Measurements from ENCODE around the gene NOL4L.
A peak's percentile ranks its signal among the peaks of the same experiment; 100 is the strongest.

The NOL4L gene

DNA sequence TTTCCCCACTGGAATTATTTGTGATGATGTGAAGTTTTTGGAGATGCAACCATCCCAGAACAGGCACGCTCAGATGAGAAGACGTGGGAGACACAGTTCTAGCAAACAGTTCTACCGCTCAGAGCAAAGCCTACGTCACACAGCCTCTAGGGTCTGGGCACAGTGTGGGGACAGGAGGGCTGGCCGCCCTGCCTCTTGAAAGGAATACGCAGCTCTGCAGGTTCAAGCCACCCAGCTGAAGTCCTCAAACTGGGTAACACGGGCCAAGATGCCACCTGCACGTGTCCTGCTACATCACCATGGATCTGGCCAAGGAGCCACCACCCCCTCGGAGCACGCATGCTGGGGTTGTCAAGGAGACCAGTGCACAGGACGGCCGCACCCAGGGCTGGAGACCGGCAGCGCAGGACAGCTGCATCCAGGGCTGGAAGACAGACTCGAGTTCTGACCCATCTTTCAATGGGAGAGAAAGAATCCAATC, 75.0 kb downstream of the NOL4L start:
- Mint-ChIP-seq H3K27ac (peak overlapping the region; percentile 84 to 96), H3K4me3 (peak overlapping the region; percentile 55 to 79), H3K9me3 (no peaks in the 10 kb centered on the region), H3K27me3 (no peaks in the 10 kb centered on the region), H3K36me3 (ENCODE audit: insufficient read depth) (peaks cover 18% of the 10 kb centered on the region), H3K4me1 (ENCODE audit: low read depth in 2 of 2) (peaks cover 36 to 60% of the 10 kb centered on the region in 2 donors)
- no peak for DNase-seq
- ATAC-seq (replicated peaks): peak; percentile 11

DNA sequence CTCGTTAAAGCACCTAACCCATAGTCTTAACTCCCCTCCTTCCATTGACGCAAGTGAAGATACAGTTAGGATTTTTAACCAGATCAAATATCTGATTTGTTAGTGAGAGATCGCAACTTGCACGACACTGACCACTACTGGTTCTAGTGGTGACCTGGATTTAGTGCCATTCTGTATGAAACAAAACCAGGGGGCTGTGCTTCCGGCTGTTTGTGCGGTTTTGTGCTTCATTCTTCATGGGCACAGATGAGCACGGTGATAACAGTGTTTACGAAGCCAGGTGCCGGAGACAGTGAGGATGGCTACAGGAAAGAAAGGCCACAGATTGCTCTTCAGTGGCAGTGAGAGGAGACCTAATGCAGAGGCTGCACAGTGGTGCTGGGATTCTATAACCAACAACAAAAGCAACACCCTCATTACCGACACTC, 75.5 kb downstream of the NOL4L start:
- H3K4me1 Mint-ChIP-seq (ENCODE audit: low read depth in 2 of 2): peaks cover 31 to 55% of the 10 kb centered on the region in 2 donors
- peak overlapping the region; percentile 55 to 79 for H3K4me3 Mint-ChIP-seq
- no peaks in the 10 kb centered on the region for H3K27me3 Mint-ChIP-seq
- peak; percentile 88 for ATAC-seq (replicated peaks)
- peak; percentile 28 to 66 (median 66) for DNase-seq
- peaks cover 14% of the 10 kb centered on the region for H3K36me3 Mint-ChIP-seq (ENCODE audit: insufficient read depth)
- no peaks in the 10 kb centered on the region for H3K9me3 Mint-ChIP-seq
- peak overlapping the region; percentile 84 to 96 for H3K27ac Mint-ChIP-seq

DNA sequence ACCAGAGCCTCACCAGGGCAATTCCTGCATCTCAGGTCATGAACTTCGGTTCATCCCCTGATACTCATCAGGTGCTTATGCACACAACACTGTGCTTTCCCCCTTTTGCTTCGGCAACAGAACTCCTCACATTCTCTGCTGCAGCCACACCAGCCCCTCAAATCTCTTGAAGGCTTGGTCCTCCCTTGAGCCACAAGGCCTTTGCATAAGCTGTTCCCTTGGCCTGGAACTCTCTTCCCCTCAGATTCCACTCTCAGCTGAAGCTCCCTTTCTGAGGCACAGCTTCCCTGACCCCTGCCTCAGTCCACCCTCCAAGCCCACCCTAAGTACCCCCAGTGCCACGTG, 76.4 kb downstream of the NOL4L start:
- Mint-ChIP-seq H3K27me3 (no peaks in the 10 kb centered on the region), H3K4me1 (ENCODE audit: low read depth in 2 of 2) (peaks cover 29 to 50% of the 10 kb centered on the region in 2 donors), H3K4me3 (peak overlapping the region; percentile 55 to 79), H3K36me3 (ENCODE audit: insufficient read depth) (peaks cover 18% of the 10 kb centered on the region), H3K27ac (peak overlapping the region; percentile 84 to 96), H3K9me3 (no peaks in the 10 kb centered on the region)
- DNase-seq (no peak), ATAC-seq (replicated peaks) (no peak)

DNA sequence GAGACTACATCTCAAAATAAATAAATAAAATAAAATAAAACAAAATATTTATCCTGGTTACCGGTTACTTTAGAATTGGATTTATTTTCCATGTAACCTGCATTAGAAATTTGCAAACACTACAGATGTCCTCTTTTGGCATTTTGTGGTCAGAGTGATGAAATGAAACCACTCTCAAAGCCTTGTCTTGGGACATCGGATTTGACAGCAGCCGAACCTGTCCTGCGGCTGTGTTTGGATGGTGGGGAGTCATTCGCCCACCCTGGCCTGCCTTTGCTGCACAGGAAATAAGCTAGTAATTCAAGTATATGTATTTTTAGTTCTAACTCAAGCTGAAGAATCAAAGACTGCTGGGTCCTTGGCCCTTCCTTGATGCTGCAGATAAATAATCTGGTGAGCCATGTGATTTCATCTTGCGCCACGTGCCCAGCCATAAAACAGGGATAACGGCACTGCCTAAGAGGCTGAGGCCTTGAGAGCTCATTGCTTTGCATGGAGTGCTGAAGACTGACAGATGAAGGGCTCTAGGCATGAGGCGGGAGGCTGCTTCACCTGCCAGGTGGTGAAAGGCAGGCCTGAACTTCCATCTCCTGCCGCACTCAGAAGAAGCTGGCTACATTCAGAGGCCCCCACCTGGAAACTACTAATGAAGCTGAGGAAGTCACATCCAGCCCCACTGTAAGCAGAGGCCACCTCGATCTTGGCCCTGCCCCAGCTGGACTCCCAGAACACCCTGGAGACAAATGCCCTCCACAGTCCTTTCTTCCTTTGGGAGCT, 76.9 kb downstream of the NOL4L start:
- no peaks in the 10 kb centered on the region for H3K9me3 Mint-ChIP-seq
- peak overlapping the region; percentile 84 to 96 for H3K27ac Mint-ChIP-seq
- peak overlapping the region in 1 of 2 donors; percentile 79 for H3K4me3 Mint-ChIP-seq
- peaks cover 15% of the 10 kb centered on the region for H3K36me3 Mint-ChIP-seq (ENCODE audit: insufficient read depth)
- DNase-seq (no peak), ATAC-seq (replicated peaks) (no peak)
- H3K27me3 Mint-ChIP-seq: no peaks in the 10 kb centered on the region
- H3K4me1 Mint-ChIP-seq (ENCODE audit: low read depth in 2 of 2): peaks cover 25 to 46% of the 10 kb centered on the region in 2 donors

DNA sequence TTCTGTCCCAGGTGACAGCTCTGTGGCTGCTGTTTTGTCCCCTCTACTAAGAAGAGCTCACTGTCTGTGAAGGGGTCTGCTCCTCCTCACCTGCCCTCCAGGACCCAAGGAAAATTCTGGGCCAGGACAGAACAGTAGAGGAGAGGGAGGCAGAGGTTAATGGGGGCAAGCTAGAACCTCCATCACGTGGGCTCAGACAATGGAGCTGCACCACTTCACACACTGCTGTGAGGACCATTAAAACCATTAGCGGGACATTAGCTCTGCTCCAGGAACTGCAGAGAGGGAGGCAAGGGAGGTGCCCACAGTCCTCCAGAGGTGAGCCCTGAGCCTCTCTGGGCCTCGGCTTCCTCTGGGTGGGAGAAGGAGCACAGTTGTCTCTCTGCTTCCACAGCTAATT, 78.4 kb downstream of the NOL4L start:
- H3K9me3 Mint-ChIP-seq: no peaks in the 10 kb centered on the region
- H3K27ac Mint-ChIP-seq: peak overlapping the region; percentile 55 to 77
- no peak overlapping the region for H3K4me3 Mint-ChIP-seq
- ATAC-seq (replicated peaks) (no peak), DNase-seq (no peak)
- no peaks in the 10 kb centered on the region for H3K27me3 Mint-ChIP-seq
- peaks cover 21% of the 10 kb centered on the region for H3K36me3 Mint-ChIP-seq (ENCODE audit: insufficient read depth)
- H3K4me1 Mint-ChIP-seq (ENCODE audit: low read depth in 2 of 2): peaks cover 18 to 34% of the 10 kb centered on the region in 2 donors

DNA sequence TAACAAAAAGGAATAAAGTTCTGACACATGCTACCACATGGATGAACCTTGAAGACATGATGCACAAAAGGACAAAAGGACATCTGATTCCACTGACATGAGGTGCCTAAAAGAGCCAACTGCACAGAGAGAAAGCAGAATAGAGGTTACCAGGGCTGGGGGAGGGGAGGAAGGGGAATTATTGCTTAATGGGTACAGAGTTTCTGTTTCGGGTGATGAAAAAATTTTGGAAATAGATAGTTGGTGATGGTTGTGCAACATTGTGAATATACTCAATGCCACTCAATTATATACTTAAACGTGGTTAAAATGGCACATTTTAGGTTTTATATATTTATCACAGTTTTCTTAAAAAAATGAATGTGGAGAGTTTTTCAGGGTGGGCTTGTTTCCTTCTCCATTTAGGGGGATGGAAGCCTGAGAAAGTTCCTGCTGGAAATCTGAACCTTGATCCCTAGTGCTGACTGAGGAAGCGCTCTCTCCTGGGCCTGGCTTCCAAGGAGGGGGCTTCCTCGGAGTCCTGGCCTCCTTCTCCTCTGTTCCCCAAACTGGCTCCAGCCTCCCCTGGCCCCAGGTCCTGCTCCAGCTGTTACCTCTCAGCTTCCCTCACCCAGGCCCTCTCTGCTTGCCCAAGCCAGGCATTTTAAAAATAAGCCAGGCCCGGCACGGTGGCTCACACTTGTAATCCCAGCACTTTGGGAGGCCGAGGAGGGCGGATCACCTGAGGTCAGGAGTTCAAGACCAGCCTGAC, 79.2 kb downstream of the NOL4L start:
- peaks cover 24 to 30% of the 10 kb centered on the region in 2 donors for H3K4me1 Mint-ChIP-seq (ENCODE audit: low read depth in 2 of 2)
- no peak for DNase-seq
- no peaks in the 10 kb centered on the region for H3K9me3 Mint-ChIP-seq
- no peak overlapping the region for H3K4me3 Mint-ChIP-seq
- H3K27ac Mint-ChIP-seq: peak overlapping the region; percentile 52 to 81
- ATAC-seq (replicated peaks): no peak
- H3K27me3 Mint-ChIP-seq: no peaks in the 10 kb centered on the region
- H3K36me3 Mint-ChIP-seq (ENCODE audit: insufficient read depth): peaks cover 21% of the 10 kb centered on the region

DNA sequence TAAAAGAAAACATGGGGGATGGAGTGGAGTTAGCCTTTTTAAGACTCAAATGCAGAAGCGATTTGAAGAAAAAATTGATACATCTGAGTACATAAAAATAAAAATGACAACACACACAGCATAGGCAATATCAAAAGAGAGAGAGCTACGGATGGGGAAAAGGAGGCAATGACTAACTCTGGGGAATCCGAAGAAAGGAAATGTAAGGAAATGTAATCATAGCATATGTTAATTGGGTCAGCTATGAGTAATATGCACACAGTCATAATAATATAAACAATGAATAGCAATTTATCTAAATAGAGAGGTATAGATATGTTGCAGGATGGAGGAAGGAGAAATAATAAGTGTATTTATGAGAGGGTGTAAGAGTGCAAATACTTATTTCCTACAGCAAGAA, 83.4 kb downstream of the NOL4L start:
- peaks cover 9 to 15% of the 10 kb centered on the region in 2 donors for H3K4me1 Mint-ChIP-seq (ENCODE audit: low read depth in 2 of 2)
- H3K27ac Mint-ChIP-seq: no peak overlapping the region
- H3K27me3 Mint-ChIP-seq: no peaks in the 10 kb centered on the region
- peaks cover 25% of the 10 kb centered on the region for H3K36me3 Mint-ChIP-seq (ENCODE audit: insufficient read depth)
- ATAC-seq (replicated peaks) (no peak), DNase-seq (no peak)
- H3K4me3 Mint-ChIP-seq: no peak overlapping the region
- H3K9me3 Mint-ChIP-seq: no peaks in the 10 kb centered on the region

DNA sequence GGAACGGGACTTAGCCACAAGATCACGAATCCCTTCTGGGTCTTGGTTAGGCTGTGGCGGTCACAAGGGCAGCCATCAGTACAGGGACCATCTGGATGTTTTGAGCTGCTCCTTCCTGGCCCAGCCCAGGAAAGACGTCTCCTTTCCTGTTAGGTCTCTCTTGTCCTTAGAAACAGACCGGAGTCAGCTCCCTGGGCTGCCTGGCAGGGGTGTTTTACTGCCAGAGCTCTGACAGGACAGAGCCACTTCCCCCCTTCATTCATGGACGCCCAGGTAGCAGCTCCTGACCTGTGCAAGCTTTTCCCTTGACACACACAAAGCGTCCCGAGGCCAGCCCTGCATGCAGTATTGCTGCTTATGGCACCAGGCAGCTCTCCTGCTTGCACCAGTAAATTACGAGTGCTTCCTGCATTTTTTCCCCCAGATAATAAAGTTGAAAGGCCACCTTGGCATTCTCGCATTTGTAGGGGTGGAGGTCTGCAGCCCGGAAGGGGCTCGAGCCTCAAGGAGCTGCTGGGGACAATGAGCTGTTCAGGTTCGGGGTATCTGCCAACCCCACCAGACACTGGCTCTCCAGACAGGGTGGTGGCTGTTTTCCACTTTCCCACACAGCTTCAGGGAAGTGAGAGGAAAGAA, 87.4 kb downstream of the NOL4L start:
- H3K27ac Mint-ChIP-seq: peak overlapping the region in 1 of 2 donors; percentile 51

DNA sequence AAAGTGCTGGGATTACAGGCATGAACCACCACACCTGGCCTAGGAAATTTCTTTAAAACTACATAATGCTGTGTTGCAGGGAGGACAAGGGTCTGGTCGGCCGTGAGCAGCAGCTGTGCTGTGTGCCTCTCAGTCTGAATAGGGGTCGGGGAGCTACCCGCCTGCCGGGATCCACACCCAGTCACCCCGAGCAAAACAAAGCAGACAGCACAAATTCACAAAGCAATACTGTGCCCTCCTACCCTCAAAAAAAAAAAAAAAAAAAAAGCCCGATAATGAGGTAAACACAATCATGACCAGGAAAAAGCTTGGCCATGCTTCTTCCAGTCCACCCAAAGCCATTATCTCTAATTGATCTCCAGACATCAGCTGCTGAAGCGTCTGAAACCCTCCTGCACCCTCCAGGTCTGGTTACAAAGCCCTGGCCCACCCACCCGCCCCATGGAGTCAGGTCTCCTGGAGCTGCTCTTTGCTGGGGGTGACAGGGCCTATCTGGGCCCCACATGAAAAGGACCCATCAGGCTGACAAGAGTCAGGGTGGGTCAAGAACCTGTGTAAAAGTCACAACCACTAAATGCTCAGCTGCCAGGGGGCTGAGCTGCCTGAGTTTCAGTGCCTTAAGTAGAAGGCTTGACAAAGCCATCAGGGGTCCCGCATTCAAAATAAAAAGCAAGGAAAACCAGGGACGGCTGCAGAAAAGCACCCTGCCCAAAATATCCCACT, 88.2 kb downstream of the NOL4L start:
- no peaks in the 10 kb centered on the region for H3K27me3 Mint-ChIP-seq
- H3K4me1 Mint-ChIP-seq (ENCODE audit: low read depth in 2 of 2): peaks cover 19 to 36% of the 10 kb centered on the region in 2 donors
- H3K9me3 Mint-ChIP-seq: no peaks in the 10 kb centered on the region
- DNase-seq (no peak), ATAC-seq (replicated peaks) (no peak)
- H3K36me3 Mint-ChIP-seq (ENCODE audit: insufficient read depth): peaks cover 18% of the 10 kb centered on the region
- peak overlapping the region in 1 of 2 donors; percentile 51 for H3K27ac Mint-ChIP-seq
- H3K4me3 Mint-ChIP-seq: no peak overlapping the region

More for the DNA sequence above, 87.4 kb downstream of the NOL4L start:
- Mint-ChIP-seq H3K36me3 (ENCODE audit: insufficient read depth) (peaks cover 23% of the 10 kb centered on the region), H3K27me3 (no peaks in the 10 kb centered on the region), H3K4me1 (ENCODE audit: low read depth in 2 of 2) (peaks cover 12 to 30% of the 10 kb centered on the region in 2 donors), H3K4me3 (no peak overlapping the region), H3K9me3 (no peaks in the 10 kb centered on the region)
- DNase-seq: no peak
- no peak for ATAC-seq (replicated peaks)

DNA sequence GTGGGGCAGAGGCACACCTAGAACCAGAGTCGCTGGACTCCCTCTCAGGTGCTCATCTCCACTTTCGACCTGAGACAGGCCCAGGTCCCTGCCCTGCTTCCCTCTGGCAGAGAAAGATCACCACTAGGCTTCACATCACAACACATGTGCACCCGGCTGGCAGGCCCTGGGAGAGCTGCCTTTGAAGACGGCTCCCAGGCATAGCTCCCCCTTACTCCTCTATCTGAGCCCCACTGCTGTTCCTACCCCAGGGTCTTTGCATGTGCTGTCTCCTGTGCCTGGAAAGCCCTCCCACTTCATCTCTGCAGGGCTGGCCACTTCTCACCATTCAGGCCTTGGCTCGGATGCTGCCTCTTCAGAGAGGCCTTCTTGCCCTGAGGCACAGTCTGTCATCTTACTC, 89.2 kb downstream of the NOL4L start:
- H3K27ac Mint-ChIP-seq: peak overlapping the region; percentile 66 to 81
- no peak overlapping the region for H3K4me3 Mint-ChIP-seq
- H3K36me3 Mint-ChIP-seq (ENCODE audit: insufficient read depth): peaks cover 15% of the 10 kb centered on the region
- DNase-seq (no peak), ATAC-seq (replicated peaks) (no peak)
- no peaks in the 10 kb centered on the region for H3K27me3 Mint-ChIP-seq
- H3K4me1 Mint-ChIP-seq (ENCODE audit: low read depth in 2 of 2): peaks cover 28% of the 10 kb centered on the region in 2 donors
- H3K9me3 Mint-ChIP-seq: no peaks in the 10 kb centered on the region

DNA sequence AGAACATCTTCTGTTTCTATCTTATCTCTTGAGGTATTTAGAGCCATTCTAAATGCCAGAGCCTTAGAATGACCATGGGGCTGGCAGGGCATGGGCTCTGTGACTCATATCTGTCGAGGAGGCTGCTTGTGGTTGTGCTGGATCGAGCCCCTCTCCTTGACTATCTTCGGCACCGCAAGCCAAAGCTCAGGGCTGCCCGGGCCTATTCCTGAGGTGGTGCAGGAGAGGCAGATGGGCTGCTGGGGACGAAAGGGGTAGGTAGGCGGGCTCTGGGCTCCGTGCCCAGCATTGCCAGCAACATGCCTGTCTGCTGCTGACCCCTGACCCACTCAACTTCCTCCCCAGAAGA, 89.9 kb downstream of the NOL4L start:
- H3K27ac Mint-ChIP-seq: peak overlapping the region; percentile 22 to 66
- DNase-seq (no peak), ATAC-seq (replicated peaks) (no peak)
- H3K4me3 Mint-ChIP-seq: no peak overlapping the region
- H3K9me3 Mint-ChIP-seq: no peaks in the 10 kb centered on the region
- no peaks in the 10 kb centered on the region for H3K27me3 Mint-ChIP-seq
- H3K4me1 Mint-ChIP-seq (ENCODE audit: low read depth in 2 of 2): peaks cover 27 to 32% of the 10 kb centered on the region in 2 donors
- H3K36me3 Mint-ChIP-seq (ENCODE audit: insufficient read depth): peaks cover 11% of the 10 kb centered on the region

DNA sequence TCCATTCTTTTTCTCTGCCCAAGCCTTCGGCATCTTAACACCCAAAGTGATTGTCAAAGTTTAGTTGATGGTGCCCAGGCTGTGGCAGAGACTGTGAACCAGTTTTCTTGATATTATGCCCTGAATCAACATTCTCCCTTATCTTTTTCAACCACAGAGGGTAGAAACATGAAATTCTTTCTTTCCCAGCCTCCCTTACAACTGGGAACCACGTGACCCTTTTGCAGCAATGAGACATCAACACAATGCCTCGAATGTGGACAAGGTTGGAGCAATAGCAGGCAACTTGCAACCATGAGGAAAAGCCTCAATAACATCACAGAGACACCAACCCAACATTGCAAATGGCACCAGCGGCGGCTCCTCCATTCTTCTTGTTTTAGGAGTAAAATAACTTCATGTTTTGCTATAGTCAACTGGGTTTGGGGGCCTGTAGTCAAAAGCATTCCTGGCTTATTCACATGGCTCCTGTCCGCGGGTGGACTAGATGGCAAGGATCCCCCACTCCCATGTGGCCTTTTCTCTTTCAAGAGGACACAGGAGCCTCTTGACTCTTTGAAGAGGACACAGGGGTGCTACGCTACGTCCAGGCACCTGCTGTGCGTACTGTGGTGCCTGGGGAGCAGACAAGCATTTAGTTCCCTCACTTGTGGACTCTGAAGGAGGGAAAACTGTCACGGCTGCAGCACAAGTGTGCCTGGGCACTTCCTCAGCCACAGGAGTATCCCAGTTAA, 90.5 kb downstream of the NOL4L start:
- H3K36me3 Mint-ChIP-seq (ENCODE audit: insufficient read depth): peaks cover 8% of the 10 kb centered on the region
- no peak overlapping the region for H3K4me3 Mint-ChIP-seq
- ATAC-seq (replicated peaks) (no peak), DNase-seq (no peak)
- no peaks in the 10 kb centered on the region for H3K27me3 Mint-ChIP-seq
- H3K4me1 Mint-ChIP-seq (ENCODE audit: low read depth in 2 of 2): peaks cover 27 to 32% of the 10 kb centered on the region in 2 donors
- H3K9me3 Mint-ChIP-seq: no peaks in the 10 kb centered on the region
- H3K27ac Mint-ChIP-seq: peak overlapping the region; percentile 66

Measured in effector memory CD8-positive, alpha-beta T cell (primary cell).